Esophagus (tissue), 2 donors: ENCODE measurements around the gene CENPL. TPM values are rescaled to one million over a fixed set of nuclear protein-coding genes. Genes with fewer than 3 reads are reported as not detected.
"Not testable (repeated sequence)": the region's sequence is repeated elsewhere in the genome, so short reads cannot be mapped to it uniquely, and the experiment has no call there.

ENCODE experiments used
- H3K27ac ChIP-seq, 2 donors: one replicate each; pipeline ENCODE4 v1.5.1; 2013; ENCODE audit warnings: low read depth in 2 of 2, mild to moderate bottlenecking in 2 of 2, inconsistent platforms in 1 of 2, low read length in 1 of 2, moderate library complexity in 1 of 2
- H3K27me3 ChIP-seq, 2 donors: one replicate each; pipeline ENCODE4 v1.6.1; 2013; ENCODE audit warnings: low read length in 2 of 2, control low read depth in 1 of 2, mild to moderate bottlenecking in 1 of 2; ENCODE audit not compliant: insufficient read depth in 2 of 2, control insufficient read depth in 1 of 2
- H3K36me3 ChIP-seq, 2 donors: one replicate each; pipeline ENCODE4 v1.6.1; 2013; ENCODE audit warnings: low read length in 1 of 2; ENCODE audit not compliant: control insufficient read depth in 2 of 2, insufficient read depth in 2 of 2
- H3K4me1 ChIP-seq, 2 donors: one replicate each; pipeline ENCODE4 v1.6.1; 2013; ENCODE audit warnings: low read length in 1 of 2; ENCODE audit not compliant: control insufficient read depth in 2 of 2, insufficient read depth in 2 of 2
- H3K4me3 ChIP-seq, 2 donors: one replicate each; pipeline ENCODE4 v1.5.1; 2013; ENCODE audit warnings: low read length in 2 of 2, mild to moderate bottlenecking in 2 of 2, low read depth in 1 of 2, moderate library complexity in 1 of 2
- H3K9me3 ChIP-seq, 2 donors: one replicate each; pipeline ENCODE4 v1.6.1; 2013; ENCODE audit warnings: mild to moderate bottlenecking in 2 of 2, low read depth in 1 of 2, low read length in 1 of 2, moderate library complexity in 1 of 2; ENCODE audit not compliant: control insufficient read depth in 2 of 2, insufficient read depth in 1 of 2
- WGBS, 2 donors: extraction: QIAGEN DNeasy Blood & Tissue Kit; methylation state at CpG; one replicate each; pipeline ENCODE4 v1.1.7; 2013; 5-methylcytosine and 5-hydroxymethylcytosine counted together
- polyA plus RNA-seq, 2 donors: library from polyadenylated mRNA; stranded (reverse); fragments of 200-250 nt; gene quantifications; one replicate each; pipeline ENCODE4 v1.2.3, GENCODE V29; 2013
- donor health status: healthy with polysubstance abuse.
- donor health status: Bipolar disorder and iron deficiency.

CENPL gene
- polyA plus RNA-seq, 2 donors = 2.1 to 3.2 TPM

DNA sequence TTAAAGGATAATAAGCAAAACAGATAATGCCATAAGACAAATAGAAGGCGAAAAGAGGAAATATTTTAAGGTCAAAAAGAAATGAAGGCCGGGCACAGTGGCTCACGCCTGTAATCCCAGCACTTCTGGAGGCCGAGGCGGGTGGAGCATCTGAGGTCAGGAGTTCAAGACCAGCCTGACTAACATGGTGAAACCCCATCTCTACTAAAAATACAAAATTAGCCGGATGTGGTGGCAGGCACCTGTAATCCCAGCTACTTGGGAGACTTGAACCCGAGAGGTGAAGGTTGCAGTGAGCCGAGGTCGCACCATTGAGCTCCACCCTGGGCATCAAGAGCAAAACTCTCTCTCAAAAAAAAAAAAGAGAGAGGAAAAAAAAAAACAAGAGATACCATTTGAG is 54.4 kb downstream of the CENPL start:
- not testable (repeated sequence) for H3K9me3 ChIP-seq, H3K27ac ChIP-seq, H3K4me1 ChIP-seq, H3K36me3 ChIP-seq, H3K27me3 ChIP-seq, H3K4me3 ChIP-seq
- WGBS, 2 donors = 87% methylated on average over 9 of the region's 9 CpGs

DNA sequence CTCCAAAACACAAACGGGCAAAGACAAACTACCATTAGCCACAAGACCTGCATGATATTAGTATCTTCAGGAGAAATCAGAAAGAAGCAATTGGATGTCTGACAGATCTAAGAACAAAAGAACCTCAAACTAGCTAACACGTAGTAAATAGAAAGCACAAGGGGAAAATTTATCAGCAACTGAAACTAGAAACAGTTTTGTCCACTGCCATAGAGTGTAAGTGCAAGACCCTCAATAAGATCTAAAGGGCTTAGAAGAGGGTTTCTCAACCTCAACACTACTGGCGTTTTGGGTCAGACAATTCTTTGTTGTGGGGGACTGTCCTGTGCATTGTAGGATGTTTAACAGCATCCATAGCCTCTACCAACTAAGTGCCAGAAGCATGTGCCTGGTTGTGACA is 55.9 kb downstream of the CENPL start:
- Histone ChIP-seq H3K27ac (no peak overlapping the region), H3K36me3 (peaks cover 0 to 5% of the 10 kb centered on the region in 2 donors), H3K27me3 (no peaks in the 10 kb centered on the region), H3K4me3 (no peak overlapping the region), H3K9me3 (no peaks in the 10 kb centered on the region), H3K4me1 (no peaks in the 10 kb centered on the region)
- 86 to 90% methylated on average over 3 of the region's 3 CpGs for WGBS, 2 donors

DNA sequence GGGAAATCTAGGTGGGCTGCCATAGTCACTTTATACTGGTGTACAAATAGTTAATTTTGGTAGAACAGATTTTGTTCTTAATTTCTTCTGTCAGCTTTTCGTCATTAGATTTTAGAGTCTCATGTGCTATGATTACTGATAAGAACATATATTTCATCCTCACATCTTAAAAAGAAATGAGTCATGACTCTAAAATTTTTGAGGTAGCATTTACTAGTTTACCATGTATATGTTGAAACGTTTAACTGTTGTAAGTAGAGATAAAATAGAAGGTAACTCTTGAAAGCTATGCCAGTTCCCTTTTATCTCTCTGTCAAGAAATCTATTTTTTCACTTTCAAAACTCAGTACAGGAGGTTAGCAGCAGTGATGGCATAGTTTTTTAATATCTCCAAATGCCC is 56.5 kb downstream of the CENPL start:
- Histone ChIP-seq H3K36me3 (peaks cover 0 to 5% of the 10 kb centered on the region in 2 donors), H3K27me3 (no peaks in the 10 kb centered on the region), H3K27ac (no peak overlapping the region), H3K9me3 (no peaks in the 10 kb centered on the region), H3K4me3 (no peak overlapping the region), H3K4me1 (no peaks in the 10 kb centered on the region)
- 78 to 82% methylated on average over 2 of the region's 2 CpGs for WGBS, 2 donors

DNA sequence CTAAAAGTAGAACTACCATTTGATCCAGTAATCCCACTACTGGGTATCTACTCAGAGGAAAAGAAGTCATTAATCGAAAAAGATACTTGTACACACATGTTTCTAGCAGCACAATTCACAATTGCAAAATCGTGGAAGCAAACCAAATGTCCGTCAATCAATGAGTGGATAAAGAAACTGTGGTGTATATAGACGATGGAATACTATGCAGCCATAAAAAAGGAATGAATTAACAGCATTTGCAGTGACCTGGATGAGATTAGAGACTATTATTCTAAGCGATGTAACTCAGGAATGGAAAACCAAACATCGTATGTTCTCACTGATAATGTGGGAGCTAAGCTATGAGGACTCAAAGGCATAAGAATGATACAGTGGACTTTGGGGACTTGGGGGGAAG is 60.4 kb downstream of the CENPL start:
- H3K27ac ChIP-seq, H3K4me1 ChIP-seq, H3K9me3 ChIP-seq, H3K36me3 ChIP-seq, H3K4me3 ChIP-seq, H3K27me3 ChIP-seq: not testable (repeated sequence)
- WGBS, 2 donors = 96% methylated on average over 6 of the region's 6 CpGs

DNA sequence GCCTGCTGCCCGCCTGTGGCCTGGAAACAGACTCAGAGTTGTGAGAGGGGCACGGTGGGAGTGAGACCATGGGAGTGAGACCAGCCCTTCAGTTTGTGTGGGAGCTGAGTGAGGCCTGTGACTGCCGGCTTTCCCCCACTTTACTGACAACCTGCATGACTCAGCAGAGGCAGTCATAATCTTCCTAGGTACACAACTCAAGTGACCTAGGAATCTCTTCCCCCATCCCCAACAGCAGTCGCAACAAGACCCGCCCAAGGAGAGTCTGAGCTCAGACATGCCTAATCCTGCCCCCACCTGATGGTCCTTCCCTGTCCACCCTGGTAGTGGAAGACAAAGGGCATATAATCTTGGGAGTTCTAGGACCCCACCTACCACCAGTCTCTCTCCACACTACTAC is 65.7 kb downstream of the CENPL start:
- Histone ChIP-seq H3K9me3 (no peaks in the 10 kb centered on the region), H3K36me3 (peaks cover 12 to 15% of the 10 kb centered on the region in 2 donors), H3K27me3 (no peaks in the 10 kb centered on the region), H3K27ac (no peak overlapping the region), H3K4me3 (no peak overlapping the region), H3K4me1 (no peaks in the 10 kb centered on the region)
- 95 to 98% methylated on average over 5 of the region's 5 CpGs for WGBS, 2 donors

DNA sequence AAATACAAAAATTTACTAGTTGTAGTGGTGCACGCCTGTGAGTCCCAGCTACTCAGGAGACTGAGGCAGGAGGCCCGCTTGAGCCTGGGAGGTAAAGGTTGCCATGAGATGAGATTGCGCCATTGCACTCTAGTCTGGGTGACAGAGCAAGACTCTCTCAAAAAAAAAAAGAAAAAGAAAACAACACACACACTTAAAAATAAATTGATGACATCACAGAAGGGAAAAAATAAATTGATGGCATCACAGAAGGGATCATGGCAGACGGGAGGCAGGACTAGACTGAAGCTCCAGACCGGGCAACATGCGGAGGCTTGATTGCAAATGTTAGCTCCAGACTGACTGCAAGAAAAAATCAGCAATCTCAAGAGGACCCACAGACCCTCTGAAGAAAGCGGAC is 66.6 kb downstream of the CENPL start:
- Histone ChIP-seq H3K36me3 (peaks cover 12 to 15% of the 10 kb centered on the region in 2 donors), H3K4me1 (no peaks in the 10 kb centered on the region), H3K27ac (no peak overlapping the region), H3K9me3 (no peaks in the 10 kb centered on the region), H3K27me3 (no peaks in the 10 kb centered on the region), H3K4me3 (no peak overlapping the region)
- 97 to 98% methylated on average over 7 of the region's 7 CpGs for WGBS, 2 donors

DNA sequence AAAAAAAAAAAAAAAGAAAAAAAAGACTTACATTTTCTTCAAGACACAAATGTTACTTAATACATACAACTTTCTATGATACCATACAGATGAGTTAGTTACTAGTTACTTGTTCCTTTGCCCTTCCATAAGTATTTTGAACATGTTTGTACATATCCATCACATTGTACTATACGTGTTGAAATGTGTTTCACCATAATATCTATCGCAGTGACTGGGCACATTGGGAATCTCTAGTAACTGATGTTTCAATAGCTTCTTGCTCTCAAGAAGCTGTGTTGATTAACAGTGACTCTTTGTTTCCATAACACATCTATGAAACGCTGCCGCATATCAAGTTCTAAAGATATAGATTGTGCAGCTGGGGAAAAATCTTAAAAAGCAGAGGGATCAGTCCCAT is 67.0 kb downstream of the CENPL start:
- H3K4me1 ChIP-seq = no peaks in the 10 kb centered on the region
- 97% methylated on average over 4 of the region's 4 CpGs for WGBS, 2 donors
- no peak overlapping the region for H3K4me3 ChIP-seq
- H3K27ac ChIP-seq = no peak overlapping the region
- no peaks in the 10 kb centered on the region for H3K9me3 ChIP-seq
- H3K36me3 ChIP-seq = peaks cover 12 to 15% of the 10 kb centered on the region in 2 donors
- no peaks in the 10 kb centered on the region for H3K27me3 ChIP-seq

DNA sequence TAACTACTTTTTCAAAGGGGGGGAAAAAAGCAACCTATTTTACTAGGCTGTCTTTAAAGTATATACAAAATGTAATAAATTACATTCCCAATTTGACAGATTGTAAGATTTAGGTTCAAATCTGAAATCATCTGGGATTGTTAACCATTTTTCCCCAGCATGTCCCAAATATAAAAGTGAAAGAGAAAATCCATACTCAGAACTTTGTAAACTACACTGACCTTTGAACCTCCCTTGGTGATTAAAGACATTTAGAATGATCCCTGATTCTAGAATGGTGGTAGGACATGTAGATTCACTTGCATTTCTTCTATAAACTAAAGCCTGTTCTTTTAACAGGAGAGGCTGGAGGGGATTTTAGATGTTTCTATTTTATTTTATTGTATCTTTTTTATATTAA is 70.9 kb downstream of the CENPL start:
- no peak overlapping the region for H3K4me3 ChIP-seq
- no peaks in the 10 kb centered on the region for H3K27me3 ChIP-seq
- H3K36me3 ChIP-seq = peaks cover 9 to 14% of the 10 kb centered on the region in 2 donors
- H3K9me3 ChIP-seq = no peaks in the 10 kb centered on the region
- H3K27ac ChIP-seq = no peak overlapping the region
- H3K4me1 ChIP-seq = no peaks in the 10 kb centered on the region

Other genes with a start within 250 kb of the CENPL start
- gene SLC9C2, start 221.8 kb downstream of the CENPL start, polyA plus RNA-seq = not detected
- not detected for gene TEX50, start 189.5 kb downstream of the CENPL start, polyA plus RNA-seq
- not detected for gene ANKRD45, start 155.0 kb downstream of the CENPL start, polyA plus RNA-seq
- gene KLHL20, start 109.9 kb downstream of the CENPL start, polyA plus RNA-seq = 1 to 10 TPM; 3.8 to 8.2 TPM
- gene DARS2, start 210 bp downstream of the CENPL start, polyA plus RNA-seq = 1 to 10 TPM; 6.4 to 7.9 TPM
- gene GAS5, start 43.1 kb upstream of the CENPL start, polyA plus RNA-seq = 100 to 1,000 TPM; 419 to 527 TPM
- gene ZBTB37, start 43.5 kb upstream of the CENPL start, polyA plus RNA-seq = 1 to 10 TPM in 1 of 2 donors, under 1 TPM in 1; 0.47 to 1.3 TPM
- gene SERPINC1, start 92.4 kb upstream of the CENPL start, polyA plus RNA-seq = under 1 TPM in 1 of 2 donors, not detected in 1; 0.06 TPM
- gene RC3H1, start 197.5 kb upstream of the CENPL start, polyA plus RNA-seq = 1 to 10 TPM; 3.5 to 6.8 TPM